Neural crest cell (in vitro differentiated cells): Measurements from ENCODE around the gene SLC6A19. TPM values are rescaled to one million over a fixed set of nuclear protein-coding genes. Genes with fewer than 3 reads are reported as not detected.

Experiments
- DNase-seq: peaks from one replicate; pipeline ENCODE4 v3.0.0; 2021; ENCODE audit warnings: low read depth, mixed read lengths, low spot score
- H3K27ac Mint-ChIP-seq: one replicate; pipeline ENCODE4 v1.8.0; 2021; ENCODE audit warnings: mild to moderate bottlenecking, mixed read lengths; ENCODE audit not compliant: unreplicated experiment
- H3K27me3 Mint-ChIP-seq: 2 replicates; pipeline ENCODE4 v1.8.0; 2021; ENCODE audit warnings: low read depth, mild to moderate bottlenecking, mixed read lengths
- H3K36me3 Mint-ChIP-seq: 2 replicates; pipeline ENCODE4 v1.8.0; 2021; ENCODE audit warnings: low read depth, mild to moderate bottlenecking, mixed read lengths
- H3K4me1 Mint-ChIP-seq: 2 replicates; pipeline ENCODE4 v1.8.0; 2021; ENCODE audit warnings: mixed read lengths
- H3K4me3 Mint-ChIP-seq: one replicate; pipeline ENCODE4 v1.8.0; 2021; ENCODE audit warnings: mild to moderate bottlenecking, mixed read lengths
- H3K9me3 Mint-ChIP-seq: 2 replicates; pipeline ENCODE4 v1.8.0; 2021; ENCODE audit warnings: mixed read lengths
- total RNA-seq: library from RNA; stranded (reverse); gene quantifications from 2 replicates; pipeline ENCODE4 v1.2.1, GENCODE V29; 2021
- TF ChIP-seq, protein P1 (sequence below): fragments of 200-600 bp; sonication (generic); conservative IDR thresholded peaks from 2 replicates; pipeline ENCODE4 v1.5.0; 2021; ENCODE audit warnings: antibody characterized with exemption, mild to moderate bottlenecking

Gene SLC6A19
- total RNA-seq, 1 donor from 2014 or later: not detected

DNA sequence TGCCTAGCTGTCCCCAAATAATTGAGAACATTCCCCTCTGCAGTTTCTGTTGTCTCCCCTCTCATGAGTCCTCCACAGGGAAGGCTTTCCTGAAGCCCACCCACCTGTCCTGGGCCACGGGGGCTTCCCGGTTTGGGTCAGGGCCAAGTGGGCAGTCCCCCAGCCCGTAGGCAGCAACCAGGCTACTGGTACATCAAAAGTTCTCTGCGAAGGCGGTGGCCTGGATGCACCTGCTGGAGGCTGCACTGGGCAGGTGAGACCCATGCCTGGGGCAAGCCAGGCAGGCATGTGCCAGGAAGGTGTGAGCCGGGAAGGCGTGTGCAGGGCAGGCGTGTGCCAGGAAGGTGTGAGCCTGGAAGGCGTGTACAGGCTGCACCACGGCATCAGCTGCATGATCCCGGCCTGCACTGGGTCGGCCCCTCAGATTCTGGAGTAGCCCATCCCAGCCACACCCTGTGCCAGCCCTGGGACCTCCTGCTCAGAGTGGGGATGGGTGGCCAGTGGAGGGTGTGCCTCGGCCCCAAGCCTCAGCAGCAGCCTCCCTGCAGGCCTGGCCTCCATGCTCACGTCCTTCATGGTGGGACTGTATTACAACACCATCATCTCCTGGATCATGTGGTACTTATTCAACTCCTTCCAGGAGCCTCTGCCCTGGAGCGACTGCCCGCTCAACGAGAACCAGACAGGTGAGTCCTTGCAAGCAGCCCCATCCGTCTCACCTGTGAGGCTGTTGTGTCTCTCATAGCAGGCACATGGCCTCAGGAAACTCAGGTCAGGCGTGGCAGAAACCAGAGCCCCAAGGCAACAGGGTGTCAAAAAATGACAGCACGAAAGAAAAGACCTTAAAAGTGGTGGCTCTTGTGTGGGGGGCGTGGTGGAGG, 8.7 kb downstream of the SLC6A19 start:
- Mint-ChIP-seq H3K36me3 (no peaks in the 10 kb centered on the region), H3K27me3 (peaks cover 4% of the 10 kb centered on the region), H3K4me3 (no peak overlapping the region)

DNA sequence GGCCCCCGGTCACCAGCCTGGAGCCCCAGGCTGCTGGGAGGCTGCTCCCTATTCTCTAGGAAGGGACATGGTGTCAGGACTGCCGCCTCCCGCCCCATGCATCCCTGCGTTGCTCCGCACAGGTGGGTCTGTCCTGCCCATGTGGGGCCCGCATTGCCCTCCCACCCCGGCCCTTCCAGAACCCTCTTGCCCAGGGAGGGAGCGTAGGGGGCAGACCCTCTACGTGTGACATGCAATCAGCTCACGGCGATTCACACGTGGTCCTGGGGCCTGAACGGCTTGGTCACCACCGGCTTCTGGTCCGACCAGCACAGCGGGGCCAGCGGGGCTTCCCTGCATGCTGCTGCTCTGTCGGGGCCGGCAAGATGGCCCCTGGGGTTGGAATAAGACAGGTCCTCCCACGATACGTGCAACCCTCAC, 9.4 kb downstream of the SLC6A19 start:
- no peak for DNase-seq
- no peaks in the 10 kb centered on the region for H3K27me3 Mint-ChIP-seq
- no peak overlapping the region for H3K27ac Mint-ChIP-seq
- no peak overlapping the region for H3K4me3 Mint-ChIP-seq
- TF ChIP-seq, protein P1, sequence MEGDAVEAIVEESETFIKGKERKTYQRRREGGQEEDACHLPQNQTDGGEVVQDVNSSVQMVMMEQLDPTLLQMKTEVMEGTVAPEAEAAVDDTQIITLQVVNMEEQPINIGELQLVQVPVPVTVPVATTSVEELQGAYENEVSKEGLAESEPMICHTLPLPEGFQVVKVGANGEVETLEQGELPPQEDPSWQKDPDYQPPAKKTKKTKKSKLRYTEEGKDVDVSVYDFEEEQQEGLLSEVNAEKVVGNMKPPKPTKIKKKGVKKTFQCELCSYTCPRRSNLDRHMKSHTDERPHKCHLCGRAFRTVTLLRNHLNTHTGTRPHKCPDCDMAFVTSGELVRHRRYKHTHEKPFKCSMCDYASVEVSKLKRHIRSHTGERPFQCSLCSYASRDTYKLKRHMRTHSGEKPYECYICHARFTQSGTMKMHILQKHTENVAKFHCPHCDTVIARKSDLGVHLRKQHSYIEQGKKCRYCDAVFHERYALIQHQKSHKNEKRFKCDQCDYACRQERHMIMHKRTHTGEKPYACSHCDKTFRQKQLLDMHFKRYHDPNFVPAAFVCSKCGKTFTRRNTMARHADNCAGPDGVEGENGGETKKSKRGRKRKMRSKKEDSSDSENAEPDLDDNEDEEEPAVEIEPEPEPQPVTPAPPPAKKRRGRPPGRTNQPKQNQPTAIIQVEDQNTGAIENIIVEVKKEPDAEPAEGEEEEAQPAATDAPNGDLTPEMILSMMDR: no peak
- H3K36me3 Mint-ChIP-seq: no peaks in the 10 kb centered on the region
- no peaks in the 10 kb centered on the region for H3K4me1 Mint-ChIP-seq
- H3K9me3 Mint-ChIP-seq: peaks cover 1% of the 10 kb centered on the region

More for the DNA sequence above, 8.7 kb downstream of the SLC6A19 start:
- H3K9me3 Mint-ChIP-seq: no peaks in the 10 kb centered on the region
- DNase-seq: no peak
- H3K27ac Mint-ChIP-seq: no peak overlapping the region
- TF ChIP-seq, protein P1: no peak
- H3K4me1 Mint-ChIP-seq: peaks cover 2% of the 10 kb centered on the region

DNA sequence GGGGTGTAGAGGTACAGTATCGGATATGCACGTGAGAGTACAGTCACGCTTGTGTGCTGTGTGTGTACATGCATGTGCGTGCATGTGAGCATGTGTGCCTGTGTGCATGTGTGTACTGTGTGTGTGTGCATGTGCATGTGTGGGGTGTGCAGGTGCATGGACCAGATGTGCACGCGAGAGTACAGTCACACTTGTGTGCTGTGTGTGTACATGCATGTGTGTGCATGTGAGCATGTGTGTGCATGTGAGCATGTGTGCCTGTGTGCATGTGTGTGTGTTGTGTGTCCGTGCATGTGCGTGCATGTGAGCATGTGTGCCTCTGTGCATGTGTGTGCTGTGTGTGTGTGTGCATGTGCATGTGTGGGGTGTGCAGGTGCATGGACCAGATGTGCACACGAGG, 10.3 kb downstream of the SLC6A19 start:
- Mint-ChIP-seq H3K36me3 (no peaks in the 10 kb centered on the region), H3K27me3 (no peaks in the 10 kb centered on the region), H3K4me1 (no peaks in the 10 kb centered on the region), H3K4me3 (no peak overlapping the region), H3K27ac (no peak overlapping the region), H3K9me3 (peaks cover 3% of the 10 kb centered on the region)
- TF ChIP-seq, protein P1: no peak
- no peak for DNase-seq

DNA sequence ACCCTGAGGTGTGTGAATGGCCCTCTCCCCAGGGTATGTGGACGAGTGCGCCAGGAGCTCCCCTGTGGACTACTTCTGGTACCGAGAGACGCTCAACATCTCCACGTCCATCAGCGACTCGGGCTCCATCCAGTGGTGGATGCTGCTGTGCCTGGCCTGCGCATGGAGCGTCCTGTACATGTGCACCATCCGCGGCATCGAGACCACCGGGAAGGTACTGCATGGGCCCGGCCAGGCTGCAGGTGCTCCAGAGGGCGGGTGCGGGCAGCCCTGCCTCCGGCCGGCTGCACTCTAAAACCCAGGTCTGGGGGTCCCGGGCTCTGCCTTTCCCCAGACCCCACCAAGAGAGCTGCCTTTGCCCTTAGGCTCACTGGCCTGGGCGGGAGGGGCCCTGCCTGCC, 10.9 kb downstream of the SLC6A19 start:
- H3K27ac Mint-ChIP-seq: no peak overlapping the region
- H3K4me1 Mint-ChIP-seq: no peaks in the 10 kb centered on the region
- no peak for DNase-seq
- TF ChIP-seq, protein P1: no peak
- no peak overlapping the region for H3K4me3 Mint-ChIP-seq
- peaks cover 3% of the 10 kb centered on the region for H3K9me3 Mint-ChIP-seq
- H3K27me3 Mint-ChIP-seq: no peaks in the 10 kb centered on the region
- H3K36me3 Mint-ChIP-seq: no peaks in the 10 kb centered on the region

DNA sequence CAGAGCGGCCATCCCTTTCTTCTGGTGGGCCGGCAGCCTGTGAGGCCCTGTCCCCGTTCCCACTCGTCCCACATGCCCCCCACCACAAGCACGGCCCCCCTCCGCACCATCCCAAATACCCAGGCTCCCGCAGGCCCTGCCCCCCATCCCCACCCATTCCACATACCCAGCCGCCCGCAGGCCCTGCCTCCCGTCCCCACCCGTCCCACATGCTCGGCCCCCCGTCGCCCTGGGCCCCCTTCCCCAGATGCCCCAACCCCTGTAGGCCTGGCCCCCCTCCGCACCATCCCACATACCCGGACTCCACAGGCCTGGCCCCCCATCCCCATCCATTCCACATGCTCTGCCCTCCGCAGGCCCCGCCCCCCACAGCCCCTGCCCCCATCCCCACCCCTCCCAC, 11.5 kb downstream of the SLC6A19 start:
- Mint-ChIP-seq H3K27me3 (no peaks in the 10 kb centered on the region), H3K27ac (no peak overlapping the region), H3K9me3 (peaks cover 3% of the 10 kb centered on the region), H3K4me3 (no peak overlapping the region), H3K4me1 (no peaks in the 10 kb centered on the region), H3K36me3 (no peaks in the 10 kb centered on the region)
- no peak for DNase-seq
- TF ChIP-seq, protein P1: no peak
